ENCODE results near the gene GPR17.

DNA sequence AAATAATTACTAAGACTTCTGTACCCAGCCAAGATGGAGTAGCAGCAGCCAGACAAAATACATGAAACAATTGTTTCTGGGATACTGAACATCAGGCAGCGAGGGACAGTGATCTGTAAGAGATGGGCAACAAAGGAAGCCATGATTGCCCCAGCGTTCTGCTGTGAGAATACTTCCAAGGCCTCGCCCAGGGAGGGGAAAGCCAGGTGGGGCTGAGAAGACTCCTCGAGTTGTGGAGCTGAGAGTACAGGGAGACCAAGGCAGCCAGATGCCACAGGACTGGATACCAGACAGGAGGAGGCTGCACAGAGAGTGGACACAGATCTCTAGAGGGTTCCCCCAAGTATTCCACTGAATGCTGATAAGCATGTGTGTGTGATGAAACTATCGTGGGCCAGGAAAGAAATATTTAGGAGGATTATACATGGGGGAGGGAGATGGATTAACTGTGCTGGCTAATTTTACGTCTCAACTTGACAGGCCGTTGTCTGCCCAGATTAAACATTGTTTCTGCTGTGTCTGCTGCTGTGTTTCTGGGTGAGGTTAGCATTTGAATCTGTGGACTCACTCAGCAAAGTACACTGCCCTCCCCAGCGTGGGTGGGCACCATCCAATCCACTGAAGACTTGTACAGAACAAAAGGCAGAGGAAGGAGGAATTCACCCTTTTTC, 39.6 kb downstream of the GPR17 start:
- TF ChIP-seq, protein P1, sequence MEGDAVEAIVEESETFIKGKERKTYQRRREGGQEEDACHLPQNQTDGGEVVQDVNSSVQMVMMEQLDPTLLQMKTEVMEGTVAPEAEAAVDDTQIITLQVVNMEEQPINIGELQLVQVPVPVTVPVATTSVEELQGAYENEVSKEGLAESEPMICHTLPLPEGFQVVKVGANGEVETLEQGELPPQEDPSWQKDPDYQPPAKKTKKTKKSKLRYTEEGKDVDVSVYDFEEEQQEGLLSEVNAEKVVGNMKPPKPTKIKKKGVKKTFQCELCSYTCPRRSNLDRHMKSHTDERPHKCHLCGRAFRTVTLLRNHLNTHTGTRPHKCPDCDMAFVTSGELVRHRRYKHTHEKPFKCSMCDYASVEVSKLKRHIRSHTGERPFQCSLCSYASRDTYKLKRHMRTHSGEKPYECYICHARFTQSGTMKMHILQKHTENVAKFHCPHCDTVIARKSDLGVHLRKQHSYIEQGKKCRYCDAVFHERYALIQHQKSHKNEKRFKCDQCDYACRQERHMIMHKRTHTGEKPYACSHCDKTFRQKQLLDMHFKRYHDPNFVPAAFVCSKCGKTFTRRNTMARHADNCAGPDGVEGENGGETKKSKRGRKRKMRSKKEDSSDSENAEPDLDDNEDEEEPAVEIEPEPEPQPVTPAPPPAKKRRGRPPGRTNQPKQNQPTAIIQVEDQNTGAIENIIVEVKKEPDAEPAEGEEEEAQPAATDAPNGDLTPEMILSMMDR (conservative IDR thresholded peaks at IDR 0.05; ENCODE audit: low read length): no peak
- no peak for TF ChIP-seq EZH2phosphoT487 (IDR thresholded peaks at IDR 0.05; ENCODE audit: borderline replicate concordance, low read depth, low read length)

Data from OCI-LY7 (cell line).